ENCODE results near the gene AEBP2.

Gene AEBP2

DNA sequence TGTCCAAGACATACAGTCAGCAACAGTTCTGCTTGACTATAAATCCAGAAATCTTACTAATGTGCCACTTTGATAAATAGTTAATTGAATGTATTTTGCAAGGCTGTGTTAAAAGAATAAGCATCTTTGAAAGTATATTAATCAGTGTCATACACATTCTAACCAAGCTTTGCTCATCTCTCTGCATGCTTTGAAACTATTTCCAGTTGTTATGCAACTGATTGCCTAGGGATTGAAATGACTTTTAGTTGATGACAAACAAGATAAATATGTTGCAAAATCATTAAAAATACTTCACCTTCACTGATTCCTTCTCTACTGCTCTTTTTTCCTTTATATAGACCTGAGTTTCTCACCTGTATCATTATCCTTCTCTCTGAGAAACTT is 91.3 kb downstream of the AEBP2 start:
- TF ChIP-seq, protein P1, sequence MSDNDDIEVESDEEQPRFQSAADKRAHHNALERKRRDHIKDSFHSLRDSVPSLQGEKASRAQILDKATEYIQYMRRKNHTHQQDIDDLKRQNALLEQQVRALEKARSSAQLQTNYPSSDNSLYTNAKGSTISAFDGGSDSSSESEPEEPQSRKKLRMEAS (IDR thresholded peaks at IDR 0.05): no peak
- TF ChIP-seq, protein P2, sequence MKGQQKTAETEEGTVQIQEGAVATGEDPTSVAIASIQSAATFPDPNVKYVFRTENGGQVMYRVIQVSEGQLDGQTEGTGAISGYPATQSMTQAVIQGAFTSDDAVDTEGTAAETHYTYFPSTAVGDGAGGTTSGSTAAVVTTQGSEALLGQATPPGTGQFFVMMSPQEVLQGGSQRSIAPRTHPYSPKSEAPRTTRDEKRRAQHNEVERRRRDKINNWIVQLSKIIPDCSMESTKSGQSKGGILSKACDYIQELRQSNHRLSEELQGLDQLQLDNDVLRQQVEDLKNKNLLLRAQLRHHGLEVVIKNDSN (IDR thresholded peaks at IDR 0.05): no peak
- TF ChIP-seq CREB1 (IDR thresholded peaks at IDR 0.05; ENCODE audit: low read depth) (no peak), TAF1 (IDR thresholded peaks at IDR 0.05; ENCODE audit: low read depth) (no peak), TEAD4 (IDR thresholded peaks at IDR 0.05) (no peak), YY1 (IDR thresholded peaks at IDR 0.05; ENCODE audit: low read depth) (no peak), ZBTB7A (IDR thresholded peaks at IDR 0.05; ENCODE audit: low read depth) (no peak), FOXM1 (IDR thresholded peaks at IDR 0.05; ENCODE audit: borderline replicate concordance, low read depth) (no peak), TCF12 (IDR thresholded peaks at IDR 0.05; ENCODE audit: low read depth) (no peak), EGR1 (IDR thresholded peaks at IDR 0.05) (no peak), EP300 (IDR thresholded peaks at IDR 0.05; ENCODE audit: borderline replicate concordance) (no peak), CEBPB (IDR thresholded peaks at IDR 0.05) (no peak), NFIC (IDR thresholded peaks at IDR 0.05) (no peak), RAD21 (IDR thresholded peaks at IDR 0.05; ENCODE audit: low read depth) (no peak)
- TF ChIP-seq, protein P3, sequence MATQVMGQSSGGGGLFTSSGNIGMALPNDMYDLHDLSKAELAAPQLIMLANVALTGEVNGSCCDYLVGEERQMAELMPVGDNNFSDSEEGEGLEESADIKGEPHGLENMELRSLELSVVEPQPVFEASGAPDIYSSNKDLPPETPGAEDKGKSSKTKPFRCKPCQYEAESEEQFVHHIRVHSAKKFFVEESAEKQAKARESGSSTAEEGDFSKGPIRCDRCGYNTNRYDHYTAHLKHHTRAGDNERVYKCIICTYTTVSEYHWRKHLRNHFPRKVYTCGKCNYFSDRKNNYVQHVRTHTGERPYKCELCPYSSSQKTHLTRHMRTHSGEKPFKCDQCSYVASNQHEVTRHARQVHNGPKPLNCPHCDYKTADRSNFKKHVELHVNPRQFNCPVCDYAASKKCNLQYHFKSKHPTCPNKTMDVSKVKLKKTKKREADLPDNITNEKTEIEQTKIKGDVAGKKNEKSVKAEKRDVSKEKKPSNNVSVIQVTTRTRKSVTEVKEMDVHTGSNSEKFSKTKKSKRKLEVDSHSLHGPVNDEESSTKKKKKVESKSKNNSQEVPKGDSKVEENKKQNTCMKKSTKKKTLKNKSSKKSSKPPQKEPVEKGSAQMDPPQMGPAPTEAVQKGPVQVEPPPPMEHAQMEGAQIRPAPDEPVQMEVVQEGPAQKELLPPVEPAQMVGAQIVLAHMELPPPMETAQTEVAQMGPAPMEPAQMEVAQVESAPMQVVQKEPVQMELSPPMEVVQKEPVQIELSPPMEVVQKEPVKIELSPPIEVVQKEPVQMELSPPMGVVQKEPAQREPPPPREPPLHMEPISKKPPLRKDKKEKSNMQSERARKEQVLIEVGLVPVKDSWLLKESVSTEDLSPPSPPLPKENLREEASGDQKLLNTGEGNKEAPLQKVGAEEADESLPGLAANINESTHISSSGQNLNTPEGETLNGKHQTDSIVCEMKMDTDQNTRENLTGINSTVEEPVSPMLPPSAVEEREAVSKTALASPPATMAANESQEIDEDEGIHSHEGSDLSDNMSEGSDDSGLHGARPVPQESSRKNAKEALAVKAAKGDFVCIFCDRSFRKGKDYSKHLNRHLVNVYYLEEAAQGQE (IDR thresholded peaks at IDR 0.05; ENCODE audit: low read depth): no peak

DNA sequence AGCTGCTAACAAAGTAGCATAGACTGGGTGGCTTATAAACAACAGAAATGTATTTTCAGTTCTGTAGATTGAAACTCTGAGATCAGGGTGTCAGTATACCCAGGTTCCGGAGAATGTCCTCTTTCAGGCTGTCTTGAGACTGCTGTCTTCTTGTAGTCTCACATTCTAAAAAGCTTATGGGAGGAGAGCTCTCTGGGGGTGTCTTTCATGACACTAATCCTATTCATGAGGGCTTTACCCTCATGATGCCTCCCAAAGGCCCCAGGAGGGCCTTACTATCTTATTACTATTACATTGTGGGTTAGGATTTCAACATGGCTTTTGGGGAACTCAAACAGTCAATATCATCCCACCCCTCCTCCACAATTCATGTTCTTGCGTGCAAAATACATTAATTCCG is 94.3 kb downstream of the AEBP2 start:
- TF ChIP-seq TEAD4 (IDR thresholded peaks at IDR 0.05) (no peak), TAF1 (IDR thresholded peaks at IDR 0.05; ENCODE audit: low read depth) (no peak), TCF12 (IDR thresholded peaks at IDR 0.05; ENCODE audit: low read depth) (no peak), EGR1 (IDR thresholded peaks at IDR 0.05) (no peak), CEBPB (IDR thresholded peaks at IDR 0.05) (no peak), EP300 (IDR thresholded peaks at IDR 0.05; ENCODE audit: borderline replicate concordance) (no peak), RAD21 (IDR thresholded peaks at IDR 0.05; ENCODE audit: low read depth) (no peak), NFIC (IDR thresholded peaks at IDR 0.05) (no peak), ZBTB7A (IDR thresholded peaks at IDR 0.05; ENCODE audit: low read depth) (no peak), CREB1 (IDR thresholded peaks at IDR 0.05; ENCODE audit: low read depth) (no peak), YY1 (IDR thresholded peaks at IDR 0.05; ENCODE audit: low read depth) (no peak), FOXM1 (IDR thresholded peaks at IDR 0.05; ENCODE audit: borderline replicate concordance, low read depth) (no peak)
- TF ChIP-seq, protein P2 (IDR thresholded peaks at IDR 0.05): no peak
- TF ChIP-seq, protein P1 (IDR thresholded peaks at IDR 0.05): no peak
- TF ChIP-seq, protein P3 (IDR thresholded peaks at IDR 0.05; ENCODE audit: low read depth): no peak

DNA sequence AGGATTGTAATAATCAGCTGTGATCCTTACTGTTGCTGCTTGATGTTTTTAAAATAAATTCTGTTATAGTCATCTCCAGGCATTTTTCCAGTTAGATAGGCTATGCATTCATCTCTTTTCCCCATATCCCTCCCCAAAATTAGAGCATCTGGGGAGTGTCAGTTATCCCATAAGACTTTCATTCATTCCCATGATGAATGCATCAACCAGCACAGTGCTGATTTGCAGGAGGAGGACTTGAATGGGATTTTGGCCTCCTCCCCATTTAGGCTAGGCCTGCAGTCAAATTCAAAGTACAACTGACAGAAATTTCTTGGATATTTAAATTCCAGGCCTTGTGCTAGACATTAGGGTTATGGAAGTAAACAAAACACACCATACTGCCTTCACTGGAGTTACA is 99.8 kb downstream of the AEBP2 start:
- TF ChIP-seq TEAD4 (IDR thresholded peaks at IDR 0.05) (no peak), TCF12 (IDR thresholded peaks at IDR 0.05; ENCODE audit: low read depth) (no peak), CREB1 (IDR thresholded peaks at IDR 0.05; ENCODE audit: low read depth) (no peak), CEBPB (IDR thresholded peaks at IDR 0.05) (no peak), NFIC (IDR thresholded peaks at IDR 0.05) (no peak), EGR1 (IDR thresholded peaks at IDR 0.05) (no peak), FOXM1 (IDR thresholded peaks at IDR 0.05; ENCODE audit: borderline replicate concordance, low read depth) (no peak), EP300 (IDR thresholded peaks at IDR 0.05; ENCODE audit: borderline replicate concordance) (no peak), RAD21 (IDR thresholded peaks at IDR 0.05; ENCODE audit: low read depth) (no peak), ZBTB7A (IDR thresholded peaks at IDR 0.05; ENCODE audit: low read depth) (no peak)
- TF ChIP-seq, protein P2 (IDR thresholded peaks at IDR 0.05): no peak

DNA sequence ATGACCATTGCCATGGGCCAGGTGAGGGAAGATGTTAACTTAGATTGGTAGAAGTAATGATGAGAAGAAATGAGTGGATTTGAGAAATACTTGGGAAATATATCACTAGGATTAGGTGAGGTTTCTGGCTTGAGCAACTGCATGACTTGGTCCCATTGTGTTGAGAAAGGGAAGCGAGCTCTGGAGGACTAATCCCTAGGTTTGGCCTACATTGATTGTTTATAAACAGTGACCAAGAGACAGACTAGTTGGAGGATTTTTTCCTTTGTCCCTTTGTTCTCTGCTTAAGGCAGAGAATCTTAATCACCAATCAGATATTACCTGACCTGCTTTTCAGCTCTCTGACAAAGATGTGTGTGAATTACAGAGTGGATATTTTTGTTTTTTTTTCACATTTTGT is 100.5 kb downstream of the AEBP2 start:
- TF ChIP-seq ZBTB7A (IDR thresholded peaks at IDR 0.05; ENCODE audit: low read depth): no peak
- TF ChIP-seq FOXM1 (IDR thresholded peaks at IDR 0.05; ENCODE audit: borderline replicate concordance, low read depth): no peak
- no peak for TF ChIP-seq NFIC (IDR thresholded peaks at IDR 0.05)
- no peak for TF ChIP-seq YY1 (IDR thresholded peaks at IDR 0.05; ENCODE audit: low read depth)
- TF ChIP-seq, protein P3 (IDR thresholded peaks at IDR 0.05; ENCODE audit: low read depth): no peak
- TF ChIP-seq CREB1 (IDR thresholded peaks at IDR 0.05; ENCODE audit: low read depth): no peak
